Activated CD8-positive, alpha-beta memory T cell treated with anti-CD3 and anti-CD28 coated beads, Interleukin-2, amount 50 U/mL, for 24 hours (primary cell): ENCODE measurements around the gene TMEM161A.
"Not testable (repeated sequence)": the region's sequence is repeated elsewhere in the genome, so short reads cannot be mapped to it uniquely, and the experiment has no call there.

Experiments
- DNase-seq: peaks from one replicate; pipeline ENCODE4 v3.0.0-alpha.2; 2020; ENCODE audit errors: extremely low read depth

The TMEM161A gene

GRCh38 chr19:19155495-19156219, 17.4 kb upstream of the TMEM161A start:
- no peak for DNase-seq

- no peak for DNase-seq
Observed at GRCh38 chr19:19154768-19155494, 16.7 kb upstream of the TMEM161A start.

DNA sequence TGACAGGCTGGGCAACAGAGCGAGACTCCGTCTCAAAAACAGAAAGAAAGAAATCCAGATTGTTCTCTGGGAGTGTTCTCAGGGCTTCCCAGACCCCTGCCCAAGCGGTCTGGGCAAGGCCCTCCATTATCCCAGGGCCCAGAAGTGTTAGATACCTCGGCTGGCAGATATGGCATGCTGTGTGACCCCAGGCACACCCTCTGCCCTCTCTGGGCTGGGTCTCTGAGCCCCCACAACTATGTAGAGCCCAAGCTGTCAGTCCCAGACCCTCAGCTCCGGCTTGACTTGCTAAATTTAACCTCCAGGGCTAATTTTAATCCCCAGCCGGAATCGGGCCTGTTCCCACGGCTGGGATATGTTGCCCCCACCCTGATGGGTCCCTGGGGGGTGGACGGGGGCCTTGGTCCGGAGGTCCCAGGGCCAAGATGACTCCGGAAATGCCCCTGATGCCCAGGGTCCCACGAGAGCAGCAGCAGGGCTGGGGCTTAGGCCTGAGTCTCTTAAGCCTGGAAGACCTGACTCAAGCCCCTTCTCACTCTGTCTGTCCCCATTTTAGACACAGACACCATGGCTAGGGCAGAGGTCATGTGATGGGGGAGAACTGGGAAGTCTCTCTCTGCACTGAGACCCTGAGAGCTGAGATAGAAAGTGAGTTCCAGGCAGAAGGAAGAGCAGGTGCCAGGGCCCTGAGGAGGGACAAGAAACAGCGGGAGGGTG, 14.5 kb upstream of the TMEM161A start:
- DNase-seq = no peak

DNA sequence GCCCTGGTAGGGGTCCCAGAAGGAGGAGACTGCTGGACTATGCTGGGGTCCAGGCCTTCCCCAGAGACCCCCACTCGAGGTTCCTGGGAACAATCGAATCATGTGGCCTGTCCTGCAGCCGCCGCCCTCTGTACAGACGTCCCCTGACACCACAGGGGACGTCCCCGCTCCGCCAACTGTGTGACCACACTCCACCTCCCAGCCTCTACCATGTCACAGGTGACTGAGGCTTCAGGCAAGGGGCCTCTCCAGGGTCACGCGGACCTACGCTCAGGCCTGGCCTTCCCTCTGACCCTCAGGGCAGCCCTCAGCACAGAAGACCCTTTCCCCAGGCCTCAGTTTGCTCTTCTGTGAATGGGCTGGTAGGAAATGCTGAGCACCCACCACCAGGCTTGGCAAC, 13.1 kb upstream of the TMEM161A start:
- no peak for DNase-seq

GRCh38 chr19:19149435-19149834, 11.2 kb upstream of the TMEM161A start:
- DNase-seq = no peak

DNA sequence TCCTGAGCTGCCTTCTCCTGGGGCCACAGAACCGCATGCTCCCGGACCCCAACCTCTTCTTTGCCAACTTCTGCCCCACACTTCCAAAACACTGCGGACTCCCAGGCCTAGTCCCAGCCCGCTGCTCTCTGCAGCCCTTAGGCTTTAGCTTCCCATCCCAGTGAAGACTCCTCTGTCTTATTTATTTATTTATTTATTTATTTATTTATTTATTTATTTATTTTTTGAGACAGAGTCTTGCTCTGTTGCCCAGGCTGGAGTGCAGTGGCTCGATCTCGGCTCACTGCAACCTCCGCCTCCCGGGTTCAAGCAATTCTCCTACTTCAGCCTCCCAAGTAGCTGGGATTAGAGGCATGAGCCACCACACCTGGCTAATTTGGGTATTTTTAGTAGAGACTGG, 10.2 kb upstream of the TMEM161A start:
- not testable (repeated sequence) for DNase-seq

DNA sequence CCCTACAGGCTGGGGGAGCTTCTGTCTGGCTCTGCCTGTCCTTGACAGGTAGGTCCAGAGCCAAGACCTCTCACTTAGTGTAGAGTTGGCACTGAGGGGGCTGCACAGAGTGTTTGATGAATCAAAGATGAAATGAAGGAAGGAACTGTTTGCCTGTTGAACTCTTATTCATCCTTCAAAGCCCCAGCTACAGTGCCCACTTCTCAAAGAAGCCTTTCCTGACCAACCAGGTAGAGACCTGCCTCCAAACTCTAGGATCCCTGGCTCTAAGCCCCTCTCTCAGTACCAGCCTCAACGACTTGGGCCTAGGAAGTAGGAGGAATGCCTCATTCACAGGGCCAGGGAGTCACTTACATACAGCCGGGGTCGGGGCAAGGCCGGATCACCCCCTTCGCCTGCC, 9.1 kb upstream of the TMEM161A start:
- DNase-seq = no peak

DNA sequence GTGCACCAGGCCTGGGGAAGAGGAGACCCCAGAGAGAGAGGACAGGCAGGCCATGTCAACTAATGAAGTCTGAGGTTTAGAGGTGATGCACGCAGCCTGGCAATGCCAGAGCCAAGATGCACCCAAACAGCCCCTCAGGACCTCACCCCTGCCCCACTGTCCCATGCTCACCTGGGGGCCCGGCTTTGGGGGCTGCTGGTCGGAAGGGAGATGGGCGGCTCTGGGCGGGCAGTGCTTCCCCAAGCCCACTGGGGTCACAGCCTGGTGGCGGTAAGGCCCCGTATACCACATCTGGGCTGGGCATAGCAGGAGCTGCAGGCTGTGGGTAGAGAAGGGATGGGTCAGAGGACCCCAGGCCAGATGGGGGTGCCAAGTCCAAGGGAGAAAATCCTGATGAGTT, 8.6 kb upstream of the TMEM161A start:
- DNase-seq = no peak

GRCh38 chr19:19145684-19146608, 7.7 kb upstream of the TMEM161A start:
- DNase-seq = peak; percentile 69

- no peak for DNase-seq
Observed at GRCh38 chr19:19145281-19145680, 7.0 kb upstream of the TMEM161A start.

DNA sequence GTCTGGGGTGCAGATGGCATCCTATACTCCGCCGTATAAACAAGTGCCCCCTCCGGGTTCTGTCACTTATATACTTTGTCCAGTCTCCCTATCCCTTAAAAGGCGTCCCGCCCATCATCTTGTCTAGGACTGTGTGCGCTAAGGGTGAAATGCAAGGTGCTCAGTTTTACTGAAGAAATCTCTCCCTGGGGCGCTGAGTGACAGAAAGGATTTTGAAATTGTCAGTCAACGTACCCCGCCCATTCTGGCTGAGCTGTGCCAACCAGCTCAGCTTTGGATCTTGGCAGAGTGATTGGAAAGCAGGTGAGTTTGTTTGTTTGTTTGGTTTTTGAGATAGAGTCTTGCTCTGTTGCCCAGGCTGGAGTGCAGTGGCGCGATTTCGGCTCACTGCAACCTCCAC, 4.1 kb upstream of the TMEM161A start:
- DNase-seq = no peak

- no peak for DNase-seq
Observed at GRCh38 chr19:19140476-19140875, 2.2 kb upstream of the TMEM161A start.

DNA sequence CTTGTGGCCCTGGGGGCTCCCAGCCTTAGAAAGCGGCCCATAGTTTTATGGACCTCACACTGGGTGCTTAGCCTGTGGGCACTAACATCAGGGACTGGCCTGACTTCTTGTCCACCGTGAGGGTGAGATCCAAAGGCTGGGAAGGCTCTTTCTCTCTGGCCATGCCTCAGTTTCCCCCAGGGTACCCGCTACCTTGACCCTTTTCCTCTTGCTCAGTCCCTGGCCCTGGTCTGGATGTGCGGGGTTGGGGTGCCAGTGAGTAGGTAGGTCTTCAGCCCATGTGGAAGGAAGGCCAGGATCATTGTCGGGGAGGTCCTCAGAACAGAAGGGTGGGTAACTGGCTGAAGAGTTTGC, 1.6 kb upstream of the TMEM161A start:
- DNase-seq = no peak

DNA sequence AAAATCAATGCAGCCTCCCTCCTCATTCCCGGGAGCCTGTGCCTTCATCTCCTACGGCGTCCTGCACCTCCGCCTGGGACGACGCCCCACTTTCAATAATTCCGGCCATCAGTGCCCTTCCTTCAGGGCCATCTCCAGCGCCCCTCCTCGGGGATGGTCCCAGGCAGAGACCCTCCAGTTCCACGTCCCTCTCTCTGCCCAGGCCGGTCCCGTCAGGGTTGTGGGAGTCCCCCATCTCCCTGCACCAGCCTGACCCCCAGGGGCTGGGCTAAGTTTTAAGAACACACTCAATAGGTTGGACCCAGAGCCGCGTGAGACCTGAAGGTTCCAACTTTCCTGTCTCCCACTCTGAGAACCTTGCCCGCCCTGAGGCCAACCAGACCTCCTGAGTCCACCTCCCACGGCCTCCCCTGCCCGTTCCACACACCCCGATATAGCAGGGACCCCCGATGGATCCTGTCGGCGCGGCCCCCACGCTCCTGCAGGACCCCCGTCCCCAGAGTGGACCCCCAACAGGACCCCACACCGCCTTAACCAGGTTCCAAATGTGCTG, 646 bp downstream of the TMEM161A start:
- no peak for DNase-seq

DNA sequence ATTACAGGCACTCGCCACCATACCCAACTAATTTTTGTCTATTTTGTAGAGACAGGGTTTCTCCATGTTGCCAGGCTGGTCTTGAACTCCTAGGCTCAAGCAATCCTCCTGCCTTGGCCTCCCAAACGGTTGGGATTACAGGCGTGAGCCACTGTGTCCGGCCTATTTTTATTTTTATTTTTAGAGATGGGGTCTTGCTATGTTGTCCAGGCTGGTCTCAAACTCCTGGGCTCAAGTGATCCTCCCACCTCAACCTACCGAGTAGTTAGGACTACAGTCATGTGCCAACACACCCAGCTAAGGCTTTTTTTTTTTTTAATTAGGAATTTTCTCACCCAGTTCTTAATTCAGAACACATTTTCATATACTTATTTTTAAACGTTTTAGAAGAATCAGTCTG, 2.6 kb downstream of the TMEM161A start:
- not testable (repeated sequence) for DNase-seq

DNA sequence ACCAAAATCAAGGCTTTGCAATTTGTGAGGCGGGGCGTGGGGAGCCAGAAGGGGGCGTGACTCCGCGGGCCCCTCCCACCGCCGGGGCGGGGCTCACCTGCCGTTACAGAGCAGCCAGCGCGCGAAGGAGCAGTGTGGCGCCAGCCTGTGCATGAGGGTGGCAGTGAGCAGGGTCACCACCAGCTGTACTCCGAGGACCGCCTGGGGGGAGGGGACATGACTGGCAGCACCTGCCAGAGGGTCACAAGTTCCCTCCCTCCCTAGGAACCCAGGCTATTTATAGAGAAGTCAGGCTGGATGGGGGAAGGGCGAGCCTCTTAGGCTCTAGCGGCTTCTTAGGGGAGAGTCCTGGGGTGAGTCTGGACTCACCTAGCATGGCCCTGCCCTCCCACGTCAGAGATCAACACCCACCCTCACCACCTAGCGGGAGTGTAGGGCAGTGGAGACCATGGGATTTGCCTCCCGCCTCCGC, 3.6 kb downstream of the TMEM161A start:
- DNase-seq = no peak

DNA sequence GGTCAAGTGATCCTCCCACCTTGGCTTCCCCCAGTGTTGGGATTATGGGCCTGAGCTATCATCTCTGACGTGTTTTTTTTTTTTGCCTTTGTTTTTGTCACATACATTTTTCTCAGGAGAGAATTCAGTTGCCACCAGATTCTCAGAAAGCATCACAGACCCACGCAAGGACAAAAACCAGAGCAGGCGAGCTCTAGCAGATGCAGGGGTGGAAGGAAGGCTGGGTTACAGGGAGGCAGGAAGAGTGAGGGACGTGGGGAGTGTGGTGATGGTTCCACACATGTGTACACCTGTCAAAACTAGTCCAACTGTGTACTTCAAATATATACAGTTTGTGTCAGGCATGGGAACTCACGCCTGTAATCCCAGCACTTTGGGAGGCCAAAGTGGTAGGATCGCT, 4.3 kb downstream of the TMEM161A start:
- no peak for DNase-seq

DNA sequence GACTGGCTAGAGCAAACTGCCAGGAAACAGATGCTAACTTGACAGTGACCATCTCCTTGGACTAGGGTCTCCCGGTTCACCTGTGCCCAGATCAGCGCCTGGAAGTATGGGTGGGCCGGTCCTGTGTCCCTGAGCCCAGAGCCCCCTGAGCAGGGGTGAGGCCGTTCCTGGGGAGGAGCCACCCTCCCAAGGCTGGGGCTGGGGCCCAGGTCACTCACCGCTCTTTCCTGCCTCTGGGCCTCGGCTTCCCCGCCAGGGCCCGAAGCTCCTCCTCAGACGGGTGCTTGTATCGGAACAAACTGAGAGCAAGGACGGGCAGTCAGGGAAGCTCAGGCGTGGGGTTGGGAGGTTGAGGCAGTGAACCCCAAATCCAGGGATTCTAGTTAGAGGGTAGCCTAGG, 5.4 kb downstream of the TMEM161A start:
- DNase-seq = no peak

DNA sequence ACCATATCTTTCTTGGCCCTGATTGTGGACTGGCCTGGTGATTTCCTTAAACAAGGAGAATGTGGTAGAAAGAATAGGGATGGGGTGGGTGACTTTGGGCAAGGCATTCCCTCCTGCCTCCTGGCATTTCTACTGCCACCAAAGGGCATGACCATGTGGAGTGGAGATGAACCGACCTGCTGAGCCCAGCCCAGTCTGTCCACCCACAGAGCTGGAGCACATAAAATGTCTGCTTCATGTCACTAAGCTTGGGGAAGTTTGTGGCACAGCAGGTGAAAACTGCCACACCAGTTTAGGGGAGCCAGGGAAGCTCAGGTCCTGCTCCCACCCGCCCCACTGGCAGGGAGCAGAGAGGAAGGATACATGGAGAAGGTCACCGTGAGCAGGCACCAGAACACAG, 6.3 kb downstream of the TMEM161A start:
- no peak for DNase-seq

- no peak for DNase-seq
Observed at GRCh38 chr19:19126102-19126501, 12.2 kb downstream of the TMEM161A start.

DNA sequence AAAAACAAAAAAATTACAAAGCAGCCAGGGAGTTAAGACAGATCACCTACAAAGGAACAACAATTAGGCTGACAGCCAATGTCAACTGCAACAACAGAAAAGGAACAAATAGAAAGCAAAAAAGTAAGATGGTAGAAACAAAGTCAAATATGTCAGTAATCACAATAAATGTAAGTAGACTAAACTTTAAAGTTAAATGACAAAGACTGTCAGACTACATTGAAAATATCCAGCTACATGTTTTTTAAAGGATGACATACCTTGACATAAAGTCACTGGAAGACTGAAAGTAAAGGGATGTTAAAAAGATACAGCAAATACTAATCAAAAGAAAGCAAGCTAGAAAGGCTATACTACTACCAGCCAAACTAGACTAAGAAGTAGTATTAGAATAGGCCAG, 14.9 kb downstream of the TMEM161A start:
- DNase-seq = no peak
